ENCODE measurements around the gene RDH8.
A peak's percentile ranks its signal among the peaks of the same experiment; 100 is the strongest.

The RDH8 gene, protein sequence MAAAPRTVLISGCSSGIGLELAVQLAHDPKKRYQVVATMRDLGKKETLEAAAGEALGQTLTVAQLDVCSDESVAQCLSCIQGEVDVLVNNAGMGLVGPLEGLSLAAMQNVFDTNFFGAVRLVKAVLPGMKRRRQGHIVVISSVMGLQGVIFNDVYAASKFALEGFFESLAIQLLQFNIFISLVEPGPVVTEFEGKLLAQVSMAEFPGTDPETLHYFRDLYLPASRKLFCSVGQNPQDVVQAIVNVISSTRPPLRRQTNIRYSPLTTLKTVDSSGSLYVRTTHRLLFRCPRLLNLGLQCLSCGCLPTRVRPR

DNA sequence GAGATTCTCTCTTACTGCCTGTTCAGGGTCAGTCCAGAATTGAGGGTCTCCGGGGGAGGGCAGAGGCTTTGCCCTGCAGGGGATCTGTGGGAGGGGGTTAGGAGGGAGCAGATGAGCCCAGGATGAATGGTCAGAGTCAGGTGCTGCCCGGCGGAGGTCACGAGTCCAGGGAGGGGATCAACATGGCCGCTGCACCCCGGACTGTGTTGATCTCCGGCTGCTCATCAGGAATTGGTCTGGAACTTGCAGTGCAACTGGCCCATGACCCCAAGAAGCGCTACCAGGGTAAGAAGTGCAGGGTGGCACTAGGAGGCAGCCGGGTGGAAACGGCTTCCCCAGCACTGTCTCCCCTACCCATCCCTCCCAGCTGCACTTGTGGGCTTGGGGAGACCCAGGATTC is at the start of gene RDH8:
TSS of gene RDH8 (plus strand) at position 168 of the 400 bp plus-strand sequence. CDS start at position 183, 15 bp downstream.
- DNase-seq (ENCODE audit: low read depth in 2 of 2, low spot score in 1 of 2), result no peak

DNA sequence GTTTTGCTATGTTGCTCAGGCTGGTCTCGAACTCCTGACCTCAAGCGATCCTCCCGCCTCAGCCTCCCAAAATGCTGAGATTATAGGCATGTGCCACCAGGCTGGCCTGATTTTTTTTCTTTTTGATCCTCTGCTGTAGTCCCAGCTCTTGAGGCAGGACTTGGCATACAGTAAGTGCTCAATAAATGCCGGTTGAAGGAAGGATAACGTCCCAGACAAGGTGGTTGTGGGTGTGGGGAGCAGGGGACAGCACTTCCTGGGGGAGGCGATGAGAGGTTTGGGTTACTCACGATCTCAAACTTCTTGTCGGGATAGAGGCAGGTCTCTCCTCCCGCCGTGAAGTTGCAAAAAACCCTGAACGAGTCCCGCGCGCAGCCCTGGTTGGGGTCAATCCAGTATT is 47.3 kb upstream of the RDH8 start:
- no peak for DNase-seq (ENCODE audit: low read depth in 2 of 2, low spot score in 1 of 2)

DNA sequence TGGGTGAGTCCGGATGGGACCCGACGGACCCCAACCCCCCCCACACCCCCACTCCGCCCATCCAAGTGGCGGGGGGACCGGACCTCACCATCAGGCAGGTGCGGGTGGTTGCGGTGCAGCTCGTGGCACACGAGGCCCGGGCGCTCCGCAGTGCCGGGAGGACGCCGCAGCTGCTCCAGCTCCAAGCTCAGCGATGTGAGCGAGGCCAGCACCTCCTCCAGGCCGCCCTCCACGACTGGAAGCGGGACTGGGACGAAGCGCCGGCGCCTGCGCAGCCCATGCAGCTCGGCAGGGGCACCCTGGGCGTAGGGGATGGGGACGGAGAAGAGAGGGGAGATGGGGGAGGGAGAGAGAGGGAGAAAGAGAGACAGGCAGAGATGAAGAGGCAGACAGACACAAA is 46.8 kb upstream of the RDH8 start:
- DNase-seq (ENCODE audit: low read depth in 2 of 2, low spot score in 1 of 2), result no peak

DNA sequence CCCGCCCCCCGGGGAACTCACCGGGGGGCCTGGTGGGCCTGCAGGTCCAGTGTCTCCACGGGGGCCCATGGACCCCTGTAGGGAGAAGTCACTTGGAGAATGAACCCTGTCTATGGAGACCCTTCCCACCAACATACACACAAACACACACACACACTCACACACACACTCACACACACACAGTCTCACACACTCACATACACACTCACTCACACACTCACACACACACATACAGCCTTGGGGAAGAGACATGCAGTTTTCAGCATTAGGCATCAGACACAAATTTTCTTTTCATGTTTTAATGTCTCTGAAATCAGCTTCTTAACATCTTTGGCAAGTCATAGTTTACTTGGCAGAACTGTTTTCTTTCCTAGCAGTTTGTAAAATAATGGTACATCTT is 46.0 kb upstream of the RDH8 start:
- DNase-seq (ENCODE audit: low read depth in 2 of 2, low spot score in 1 of 2), result no peak

DNA sequence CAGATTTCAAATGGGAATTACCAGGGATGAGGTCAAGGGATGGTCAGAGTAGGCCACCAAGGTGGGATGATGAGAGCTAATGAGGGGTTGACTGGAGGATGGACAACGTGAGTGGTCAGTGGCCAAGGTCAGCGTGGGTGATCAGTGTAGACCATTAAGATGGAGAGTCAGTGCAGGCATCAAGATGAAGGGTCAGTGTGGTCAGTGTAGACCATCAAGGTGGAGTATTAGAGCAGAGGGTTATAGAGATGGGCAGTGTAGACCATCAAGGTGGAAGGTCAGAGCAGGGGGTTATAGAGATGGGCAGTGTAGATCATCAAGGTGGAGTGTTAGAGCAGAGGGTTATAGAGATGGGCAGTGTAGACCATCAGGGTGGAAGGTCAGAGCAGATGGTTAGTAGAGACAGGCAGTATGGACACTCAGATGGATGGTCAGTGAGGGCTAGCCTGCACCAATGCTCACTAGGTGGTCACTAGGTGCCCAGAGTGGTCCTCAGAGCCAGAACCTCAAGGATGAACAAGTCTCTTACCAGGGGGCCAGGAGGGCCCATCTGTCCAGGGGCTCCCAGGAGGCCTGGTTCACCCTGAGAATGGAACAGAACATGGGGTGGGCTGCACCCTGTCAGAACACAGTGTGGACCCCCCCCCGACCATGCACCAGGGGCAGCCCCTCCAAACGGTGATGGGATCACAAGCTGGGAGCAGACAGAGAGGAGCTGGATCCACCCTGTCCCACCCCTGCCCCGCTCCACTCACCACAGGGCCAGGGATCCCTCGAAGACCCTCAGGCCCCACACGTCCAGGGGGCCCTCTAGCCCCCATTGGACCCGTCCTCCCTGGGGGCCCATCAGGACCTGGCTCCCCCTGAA is 44.2 kb upstream of the RDH8 start:
- DNase-seq (ENCODE audit: low read depth in 2 of 2, low spot score in 1 of 2), result no peak

DNA sequence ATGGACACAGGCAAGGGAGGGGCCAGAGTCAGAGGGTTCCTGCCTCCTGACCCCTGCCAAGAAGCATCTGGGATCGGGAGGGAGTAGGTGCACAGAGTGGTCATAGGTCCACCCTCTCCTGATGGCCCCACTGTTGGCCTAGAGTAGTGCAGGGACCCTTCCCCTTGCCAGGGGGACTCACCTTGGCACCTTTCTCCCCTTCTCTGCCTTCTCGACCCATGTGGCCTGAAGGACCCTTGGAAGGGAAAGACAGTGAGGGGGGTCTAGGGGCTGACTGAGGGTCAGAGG is 43.7 kb upstream of the RDH8 start:
- no peak for DNase-seq (ENCODE audit: low read depth in 2 of 2, low spot score in 1 of 2)

DNA sequence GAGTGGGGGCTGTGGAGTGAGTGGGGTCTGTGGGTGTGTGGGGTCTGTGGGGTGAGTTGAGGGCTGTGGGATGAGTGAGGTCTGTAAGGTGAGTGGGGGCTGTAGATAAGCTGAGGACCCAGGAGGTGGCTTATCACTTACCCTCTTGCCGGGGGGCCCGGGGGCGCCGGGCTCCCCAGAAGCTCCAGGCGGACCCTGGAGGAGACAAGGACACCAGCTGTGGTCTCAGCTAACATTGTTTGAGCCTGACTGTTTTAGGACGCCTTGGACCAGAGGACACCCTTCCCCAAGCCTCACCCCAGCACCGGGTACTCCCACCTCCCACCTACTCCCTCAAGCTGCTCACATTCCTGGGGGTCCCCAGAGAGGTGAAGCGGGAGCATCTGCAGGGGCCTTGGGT is 42.8 kb upstream of the RDH8 start:
- no peak for DNase-seq (ENCODE audit: low read depth in 2 of 2, low spot score in 1 of 2)

DNA sequence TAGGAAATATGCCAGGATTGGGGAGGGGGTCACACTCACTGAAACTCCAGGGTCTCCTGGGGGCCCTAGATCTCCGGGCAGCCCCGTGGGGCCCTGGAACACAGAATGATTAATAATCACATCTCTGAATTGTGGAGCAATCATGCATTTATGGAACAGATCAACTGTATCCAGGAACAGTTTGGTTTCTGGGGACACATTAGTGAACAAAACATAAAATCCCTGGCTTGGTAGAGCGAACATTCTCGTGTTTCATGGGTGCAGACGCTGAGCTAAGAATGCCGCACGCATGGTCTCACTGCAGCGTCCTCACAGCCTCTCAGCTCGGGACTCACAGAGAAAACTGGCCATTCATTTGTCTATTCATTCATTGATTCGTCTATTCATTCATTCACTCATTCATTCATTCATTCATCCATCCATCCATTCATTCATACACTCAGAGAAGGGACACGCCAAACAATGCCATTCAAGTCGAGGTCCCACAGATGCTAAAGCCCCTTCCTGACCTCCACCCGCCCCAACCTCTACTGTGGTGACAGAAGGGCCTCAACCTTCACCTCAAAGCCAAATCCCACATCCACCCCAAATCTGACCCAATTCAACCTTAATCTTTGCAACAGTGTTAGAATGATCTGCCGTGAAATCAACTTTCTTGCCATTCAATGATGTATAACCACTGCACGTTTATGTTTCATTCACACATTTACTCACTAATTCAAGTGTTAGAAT is 42.0 kb upstream of the RDH8 start:
- no peak for DNase-seq (ENCODE audit: low read depth in 2 of 2, low spot score in 1 of 2)

DNA sequence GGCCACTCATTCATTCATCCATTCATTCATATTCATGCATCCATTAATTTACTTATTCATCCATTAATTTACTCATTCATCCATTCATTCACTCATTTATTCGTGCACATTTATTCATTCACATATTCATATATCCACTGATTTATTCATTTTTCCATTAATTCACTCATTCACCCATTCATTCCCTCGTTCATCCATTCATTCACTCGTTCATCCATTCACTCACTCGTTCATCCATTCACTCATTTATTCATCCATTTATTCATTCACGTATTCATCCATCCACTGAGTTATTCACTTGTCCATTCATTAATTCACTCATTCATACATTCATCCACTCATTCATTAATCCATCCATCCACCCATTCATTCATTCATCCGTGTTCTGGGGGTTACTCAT is 41.2 kb upstream of the RDH8 start:
- no peak for DNase-seq (ENCODE audit: low read depth in 2 of 2, low spot score in 1 of 2)

DNA sequence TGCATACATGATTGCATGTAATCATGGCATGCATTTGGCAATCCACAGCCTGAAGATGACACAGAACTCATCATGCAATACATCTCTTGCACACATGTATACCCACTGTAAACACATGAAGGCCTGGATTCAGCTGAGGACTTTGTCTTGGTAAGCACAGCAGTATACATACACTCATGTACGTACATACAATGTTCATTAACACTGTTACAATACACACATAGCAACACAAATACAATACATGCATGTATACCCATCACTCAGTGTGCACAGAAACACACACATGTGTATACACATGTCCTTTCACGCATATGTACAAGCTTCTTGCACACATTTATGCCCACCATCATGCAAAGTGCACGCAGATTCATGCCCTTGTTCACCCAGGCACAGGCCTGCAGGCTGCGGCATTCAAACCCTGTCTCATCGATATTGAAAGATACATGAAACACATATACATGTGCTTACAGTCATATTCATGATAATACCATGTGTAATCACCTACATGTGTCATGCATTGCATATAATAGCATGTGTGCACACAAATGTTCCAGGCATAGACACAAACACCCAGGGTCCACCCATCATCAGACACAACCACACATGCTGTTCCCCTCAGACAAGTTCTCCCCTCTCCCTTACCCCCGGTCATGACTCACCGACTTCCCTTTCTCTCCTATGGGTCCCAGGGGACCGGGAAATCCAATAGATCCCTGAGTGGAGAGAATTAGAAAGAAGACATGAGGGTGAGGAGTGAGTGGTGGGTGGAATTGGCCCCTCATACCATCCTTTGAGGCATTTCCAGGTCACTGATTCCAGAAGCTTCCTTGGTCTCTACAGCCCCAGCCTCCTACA is 31.6 kb upstream of the RDH8 start:
- DNase-seq (ENCODE audit: low read depth in 2 of 2, low spot score in 1 of 2), result no peak

DNA sequence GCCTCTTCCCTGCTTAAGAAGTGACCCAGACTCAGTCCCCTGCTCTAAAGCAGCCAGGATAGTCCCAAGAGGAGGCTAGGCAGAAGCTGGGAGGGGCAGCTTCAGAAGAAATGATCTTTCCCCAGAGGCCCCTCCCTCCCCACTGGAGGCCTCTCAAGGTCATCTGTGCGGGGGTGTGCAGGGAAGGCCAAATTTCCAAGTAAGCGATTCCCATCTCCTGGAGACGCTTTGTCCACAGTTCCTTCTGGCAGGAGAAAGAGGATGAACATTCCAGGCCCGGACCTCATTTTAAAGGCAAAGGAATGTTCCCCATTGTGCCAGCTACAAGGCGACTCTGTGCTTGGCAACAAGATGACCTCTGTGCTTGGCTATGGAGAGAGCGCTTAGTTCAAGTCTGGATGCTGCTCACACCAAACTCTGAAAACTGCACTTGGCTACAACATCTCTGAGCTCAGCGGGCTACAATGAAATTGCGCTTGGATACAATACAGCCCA is 26.4 kb upstream of the RDH8 start:
- DNase-seq (ENCODE audit: low read depth in 2 of 2, low spot score in 1 of 2), result no peak

DNA sequence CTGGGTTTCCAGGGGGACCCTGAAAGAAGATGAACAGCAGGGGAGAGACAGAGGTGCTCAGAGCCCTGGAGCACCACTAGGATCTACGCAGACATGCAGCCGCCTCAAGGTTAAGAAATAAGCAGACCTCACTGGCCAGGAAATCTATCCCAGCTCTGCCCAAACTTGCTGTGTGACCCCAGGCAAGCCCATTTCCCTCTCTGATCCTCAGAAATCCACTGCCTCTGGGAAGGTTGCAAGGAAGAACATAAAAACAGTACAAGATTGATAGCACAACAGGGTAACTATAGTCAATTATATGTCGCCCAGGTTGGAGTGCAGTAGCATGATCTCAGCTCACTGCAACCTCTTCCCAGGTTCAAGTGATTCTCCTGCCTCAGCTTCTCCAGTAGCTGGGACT is 23.8 kb upstream of the RDH8 start:
- DNase-seq (ENCODE audit: low read depth in 2 of 2, low spot score in 1 of 2), result no peak

DNA sequence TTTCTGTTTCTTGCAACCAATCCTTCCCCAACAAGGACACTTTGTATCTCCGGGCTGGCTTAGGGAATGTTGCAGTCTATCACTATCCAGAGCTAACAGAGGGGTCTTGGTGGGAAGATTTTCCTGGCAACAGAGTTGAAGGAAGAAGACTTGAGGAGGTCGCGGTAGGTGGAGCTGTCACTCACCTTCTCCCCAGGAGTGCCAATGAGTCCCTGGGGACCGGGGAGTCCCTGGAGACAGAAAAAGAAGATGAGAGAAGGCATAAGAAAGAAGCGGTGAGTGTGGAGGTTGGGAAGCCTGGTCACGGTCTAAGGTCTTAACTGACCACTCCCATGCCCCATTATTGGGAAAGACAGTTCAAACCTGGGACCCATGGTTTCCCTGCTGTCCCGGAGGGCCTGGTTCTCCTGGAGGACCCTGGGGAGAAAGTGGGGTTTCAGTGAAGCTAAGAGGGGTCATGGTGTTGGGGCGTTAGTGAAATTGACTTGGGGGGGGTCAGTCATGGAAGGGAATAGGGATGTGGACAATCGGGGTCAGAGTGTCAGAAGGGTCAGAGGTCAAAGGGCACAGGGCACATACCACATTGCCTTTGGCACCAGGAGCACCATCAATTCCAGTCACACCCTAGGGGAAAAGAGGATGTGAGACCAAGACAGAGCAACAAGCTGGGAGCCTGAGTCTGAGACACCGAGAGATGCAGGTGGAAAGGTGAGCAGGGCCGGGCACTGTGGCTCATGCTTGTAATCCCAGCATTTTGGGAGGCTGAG is 21.7 kb upstream of the RDH8 start:
- no peak for DNase-seq (ENCODE audit: low read depth in 2 of 2, low spot score in 1 of 2)

DNA sequence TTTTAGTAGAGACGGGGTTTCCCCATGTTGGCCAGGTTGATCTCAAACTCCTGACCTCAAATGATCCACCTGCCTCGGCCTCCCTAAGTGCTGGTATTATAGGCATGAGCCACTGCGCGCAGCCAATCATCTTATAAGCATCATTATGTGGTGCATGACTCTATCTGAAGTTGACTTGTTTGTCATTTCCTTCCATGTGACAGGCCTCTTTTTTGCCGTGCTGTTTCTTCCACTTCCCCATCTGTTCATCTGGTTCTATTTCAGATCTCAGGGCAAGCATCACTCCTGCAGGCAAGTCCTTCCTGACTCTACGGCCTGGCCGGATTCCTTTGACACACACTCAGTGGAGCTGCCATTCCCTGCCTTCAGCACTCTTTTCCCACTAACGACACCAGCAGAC is 18.2 kb upstream of the RDH8 start:
- no peak for DNase-seq (ENCODE audit: low read depth in 2 of 2, low spot score in 1 of 2)

DNA sequence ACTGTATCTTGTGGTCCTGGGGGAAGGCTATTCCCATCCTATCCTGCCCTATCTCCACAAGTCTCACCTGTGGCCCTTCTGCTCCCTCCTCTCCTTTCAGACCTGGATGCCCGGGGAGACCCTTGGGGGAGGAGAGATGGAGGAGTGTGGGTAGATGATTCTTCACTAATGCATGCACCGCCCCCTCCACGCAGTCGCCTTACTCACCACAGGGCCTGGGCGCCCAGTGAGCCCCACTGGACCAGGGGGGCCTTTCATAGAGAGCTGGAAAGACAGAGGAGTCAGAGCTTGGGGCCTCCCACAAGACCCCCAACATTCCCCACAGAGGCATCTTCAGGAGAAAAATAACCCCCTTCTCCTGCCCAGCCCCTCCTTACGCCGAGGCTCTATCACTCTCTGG is 17.3 kb upstream of the RDH8 start:
- no peak for DNase-seq (ENCODE audit: low read depth in 2 of 2, low spot score in 1 of 2)

DNA sequence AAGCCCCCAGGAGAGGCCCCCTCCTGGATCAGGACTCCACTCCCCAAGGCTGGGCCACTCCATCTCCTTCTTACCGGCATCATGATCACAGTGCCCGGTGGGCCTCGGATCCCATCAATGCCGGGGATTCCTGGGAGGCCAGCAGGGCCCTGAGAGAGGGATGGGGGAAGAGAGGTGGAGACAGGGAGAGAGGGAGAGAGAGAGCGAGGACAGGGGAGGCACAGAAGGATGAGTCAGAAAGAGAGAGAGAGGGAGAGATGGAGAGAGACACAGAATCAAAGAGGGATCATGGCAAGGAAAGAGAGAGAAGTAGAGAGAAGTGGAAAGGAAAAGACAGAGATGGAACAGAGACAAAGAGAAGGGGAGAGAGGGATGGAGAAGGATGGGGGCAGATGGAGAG is 16.7 kb upstream of the RDH8 start:
- no peak for DNase-seq (ENCODE audit: low read depth in 2 of 2, low spot score in 1 of 2)

DNA sequence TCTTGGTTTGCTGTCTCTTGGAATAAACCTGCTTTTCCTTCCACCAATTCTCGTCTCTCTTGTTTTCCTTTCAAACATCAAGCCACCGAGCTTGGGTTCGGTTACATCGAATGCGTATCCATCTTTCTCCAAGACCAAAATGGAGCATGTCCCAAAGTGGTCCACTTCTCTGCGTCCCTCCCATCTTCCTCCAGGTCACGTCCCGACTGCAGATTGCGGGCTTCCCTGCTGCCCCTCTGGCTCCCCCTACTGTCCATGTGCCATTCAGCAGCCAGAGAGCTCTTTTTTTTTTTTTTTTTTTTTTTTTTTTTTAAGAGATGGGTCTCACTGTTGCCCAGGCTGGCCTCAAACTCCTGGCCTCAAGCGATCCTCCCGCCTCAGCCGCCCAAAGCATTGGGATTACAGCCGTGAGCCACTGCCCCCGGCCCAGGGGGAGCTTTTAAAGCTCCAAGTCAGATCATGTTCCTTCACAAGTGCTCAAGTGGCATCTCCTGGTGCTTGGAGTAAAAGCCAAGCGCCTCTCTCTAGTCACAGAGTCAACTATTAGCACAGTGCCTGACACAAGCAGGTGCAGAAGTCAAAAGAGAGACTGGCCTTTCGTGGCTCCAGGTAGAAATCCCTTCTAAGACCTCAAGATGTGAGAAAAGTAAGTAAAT is 13.0 kb upstream of the RDH8 start:
- DNase-seq (ENCODE audit: low read depth in 2 of 2, low spot score in 1 of 2), result peak; percentile 21 to 33

DNA sequence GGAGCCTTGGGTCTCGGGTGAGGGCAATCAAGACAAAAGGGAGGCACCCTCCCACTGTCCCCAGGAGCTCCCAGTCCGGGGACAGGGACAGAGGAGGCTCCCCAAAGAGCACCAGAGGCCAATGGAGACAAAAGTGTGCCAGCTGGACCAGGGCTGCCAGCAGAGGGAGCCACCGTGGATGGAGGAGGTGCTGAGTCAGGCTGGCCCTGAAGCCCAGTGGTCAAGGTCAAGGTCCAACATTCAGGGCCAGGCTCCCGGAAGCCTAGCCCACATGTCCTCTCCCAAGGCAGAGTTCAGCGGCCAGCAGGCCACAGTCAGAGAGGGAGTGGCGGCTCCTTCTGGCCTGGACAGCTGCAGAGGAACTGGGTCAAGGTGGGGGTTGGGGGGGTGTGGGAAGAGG is 11.4 kb upstream of the RDH8 start:
- no peak for DNase-seq (ENCODE audit: low read depth in 2 of 2, low spot score in 1 of 2)

DNA sequence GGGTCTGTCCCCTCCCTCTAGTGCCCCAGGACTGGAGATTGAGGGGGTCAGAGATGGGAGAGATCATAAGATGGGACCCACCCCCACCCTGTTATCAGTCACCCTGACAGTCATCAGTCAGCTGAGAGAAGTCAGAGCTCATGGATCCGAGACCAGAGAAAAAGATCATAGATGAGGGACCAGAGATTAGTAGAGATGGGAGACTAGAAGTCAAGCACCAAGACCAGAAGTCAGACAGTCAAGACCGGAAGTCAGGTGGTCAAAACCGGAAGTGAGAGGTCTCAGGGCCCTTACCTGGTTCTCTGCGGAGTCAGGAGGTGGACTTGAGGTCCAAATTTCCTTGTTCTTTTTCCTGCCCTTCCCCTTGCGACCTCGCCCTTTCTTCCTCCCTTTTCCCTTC is 10.0 kb upstream of the RDH8 start:
- no peak for DNase-seq (ENCODE audit: low read depth in 2 of 2, low spot score in 1 of 2)

DNA sequence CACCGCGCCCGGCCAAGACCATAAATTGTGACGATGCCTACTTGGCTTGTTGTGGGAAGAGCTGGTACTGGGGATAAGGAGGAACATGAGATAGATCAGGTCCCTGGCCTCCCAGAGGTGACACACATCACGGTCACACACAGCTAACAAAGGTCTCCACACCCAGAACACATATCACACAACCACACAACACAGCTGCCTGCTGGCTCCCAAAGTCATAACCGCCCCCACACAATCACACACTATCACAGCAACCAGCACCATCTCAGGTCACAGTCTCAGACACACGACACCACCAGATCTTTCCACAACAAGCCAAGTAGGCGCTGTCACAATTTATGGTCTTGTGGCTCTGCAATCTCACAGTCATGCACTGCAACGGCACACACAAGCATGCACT is 8.7 kb upstream of the RDH8 start:
- no peak for DNase-seq (ENCODE audit: low read depth in 2 of 2, low spot score in 1 of 2)

Measured in stimulated activated CD8-positive, alpha-beta memory T cell treated with anti-CD3 and anti-CD28 coated beads, Interleukin-4, amount 100 ng/mL, for 1 hour (primary cell).